K562 (cell line): ENCODE data around the gene SLC25A21. TPM values are rescaled to one million over a fixed set of nuclear protein-coding genes. Genes with fewer than 3 reads are reported as not detected.
A peak's percentile ranks its signal among the peaks of the same experiment; 100 is the strongest.

Source experiments
- ARID3A ChIP-seq: IDR thresholded peaks from 2 replicates; pipeline ENCODE4 v1.6.1; 2012; ENCODE audit warnings: low read depth, low read length, improper control_type of control experiment, borderline replicate concordance
- CEBPG ChIP-seq, 3 experiments: fragments of 200-800 bp in 1 of 3; sonication (Bioruptor generic) in 1 of 3; sonication (generic) in 1 of 3; formaldehyde crosslinking in 1 of 3; IDR thresholded peaks in 2 of 3; conservative IDR thresholded peaks in 1 of 3; 2 replicates each; pipeline versions ENCODE4 v1.6.1 to v1.8.0; 2016 to 2022; ENCODE audit warnings: missing compliant biosample characterization in 2 of 3, missing genetic modification characterization in 2 of 3, mild to moderate bottlenecking in 1 of 3, missing genetic modification reagents in 1 of 3
- DDX20 ChIP-seq: fragments of 450-650 bp; IDR thresholded peaks from 2 replicates; pipeline ENCODE4 v1.6.1; 2016; ENCODE audit warnings: missing genetic modification characterization, low read depth, mild to moderate bottlenecking, missing compliant biosample characterization, moderate library complexity
- EP400 ChIP-seq: fragments of 450-650 bp; IDR thresholded peaks from 2 replicates; pipeline ENCODE4 v1.6.1; 2017; ENCODE audit warnings: antibody characterized with exemption, mild to moderate bottlenecking, moderate library complexity
- JUNB ChIP-seq: fragments of 450-650 bp; formaldehyde crosslinking; conservative IDR thresholded peaks from 2 replicates; pipeline ENCODE4 v1.4.0; 2020; ENCODE audit warnings: mild to moderate bottlenecking
- KLF16 ChIP-seq: IDR thresholded peaks from 2 replicates; pipeline ENCODE4 v1.6.1; 2016; ENCODE audit warnings: antibody characterized with exemption
- MTA2 ChIP-seq: fragments of 450-650 bp; IDR thresholded peaks from 2 replicates; pipeline ENCODE4 v1.6.1; 2016; ENCODE audit warnings: low read depth
- NCOR1 ChIP-seq: fragments of 450-650 bp; IDR thresholded peaks from 2 replicates; pipeline ENCODE4 v1.6.1; 2016; ENCODE audit warnings: mild to moderate bottlenecking, moderate library complexity
- NR3C1 ChIP-seq: sonication (generic); formaldehyde crosslinking; IDR thresholded peaks from 2 replicates; pipeline ENCODE4 v1.8.1; 2022; ENCODE audit warnings: missing genetic modification reagents
- PML ChIP-seq: IDR thresholded peaks from 2 replicates; pipeline ENCODE4 v1.6.1; 2012; ENCODE audit warnings: low read length, inconsistent platforms
- RBBP5 ChIP-seq: fragments of 200-600 bp; sonication (generic); IDR thresholded peaks from 2 replicates; pipeline ENCODE4 v1.6.1; 2012; ENCODE audit warnings: borderline replicate concordance, mild to moderate bottlenecking, low read length, control low read depth, inconsistent platforms; ENCODE audit not compliant: insufficient read depth, poor library complexity, severe bottlenecking
- SMAD4 ChIP-seq: fragments of 250-450 bp; sonication (Bioruptor Pico); conservative IDR thresholded peaks from 2 replicates; pipeline ENCODE4 v1.8.0; 2021; ENCODE audit warnings: inconsistent platforms, mild to moderate bottlenecking, moderate library complexity
- SNAPC5 ChIP-seq: fragments of 250-450 bp; sonication (Bioruptor Pico); IDR thresholded peaks from 2 replicates; pipeline ENCODE4 v1.8.0; 2021; ENCODE audit warnings: moderate library complexity, mild to moderate bottlenecking, inconsistent platforms
- SRSF7 ChIP-seq: fragments of 200-400 bp; formaldehyde crosslinking; optimal IDR thresholded peaks from 2 replicates; pipeline ENCODE3; 2017; ENCODE audit warnings: mild to moderate bottlenecking, low read depth, low read length
- TAF1 ChIP-seq: IDR thresholded peaks from 2 replicates; pipeline ENCODE4 v1.6.1; 2011; ENCODE audit warnings: mild to moderate bottlenecking, low read length, moderate library complexity; ENCODE audit not compliant: insufficient read depth, control insufficient read depth, severe bottlenecking; ENCODE audit errors: extremely low read depth
- TEAD4 ChIP-seq, 2 experiments: sonication (generic) in 1 of 2; formaldehyde crosslinking in 1 of 2; IDR thresholded peaks; 2 replicates each; pipeline versions ENCODE4 v1.6.1 to v1.8.0; 2012 to 2022; ENCODE audit warnings: borderline replicate concordance in 1 of 2, inconsistent platforms in 1 of 2, low read length in 1 of 2, mild to moderate bottlenecking in 1 of 2, missing genetic modification reagents in 1 of 2
- ZFP91 ChIP-seq: sonication (generic); formaldehyde crosslinking; IDR thresholded peaks from 2 replicates; pipeline ENCODE4 v1.8.0; 2022; ENCODE audit warnings: mild to moderate bottlenecking, missing genetic modification reagents
- ZFX ChIP-seq: sonication (generic); formaldehyde crosslinking; IDR thresholded peaks from 2 replicates; pipeline ENCODE4 v1.8.0; 2022; ENCODE audit warnings: mild to moderate bottlenecking, missing genetic modification reagents, moderate library complexity
- ZNF133 ChIP-seq: fragments of 250-450 bp; sonication (Bioruptor Pico); IDR thresholded peaks from 2 replicates; pipeline ENCODE4 v1.4.0; 2020; ENCODE audit warnings: mild to moderate bottlenecking
- ZNF143 ChIP-seq: sonication (generic); formaldehyde crosslinking; IDR thresholded peaks from 2 replicates; pipeline ENCODE4 v1.9.0; 2022; ENCODE audit warnings: mild to moderate bottlenecking, missing genetic modification reagents
- ZNF253 ChIP-seq: fragments of 250-450 bp; sonication (Bioruptor Pico); conservative IDR thresholded peaks from 2 replicates; pipeline ENCODE4 v1.6.1; 2021; ENCODE audit warnings: mild to moderate bottlenecking
- ZNF589 ChIP-seq: fragments of 200-800 bp; sonication (Bioruptor generic); IDR thresholded peaks from 2 replicates; pipeline ENCODE4 v1.6.1; 2016; ENCODE audit warnings: low read depth, missing genetic modification characterization, missing compliant biosample characterization
- polyA plus RNA-seq, 8 experiments: library from polyadenylated mRNA; depleted of rRNA in 4 of 8; stranded (reverse) in 5 of 8; unstranded in 3 of 8; fragments of >200 nt; fragmentation: Nextera tagmentation in 2 of 8; fragmentation: Illumina TruSeq in 1 of 8; extraction: Ambion mirVana in 2 of 8; extraction: Trizol in 1 of 8; gene quantifications; 2 replicates each; pipeline versions ENCODE4 v1.2.1 to v1.2.3, GENCODE V29; 2011 to 2014; ENCODE audit warnings: inconsistent platforms in 1 of 8, missing spikeins in 1 of 8
- total RNA-seq, 7 experiments: library from RNA; depleted of rRNA in 6 of 7; stranded (reverse); fragments of >200 nt in 6 of 7; fragmentation: Illumina TruSeq in 2 of 7; extraction: Trizol in 2 of 7; gene quantifications; 2 replicates each; pipeline versions ENCODE4 v1.2.1 to v1.2.3, GENCODE V29; 2011 to 2021; ENCODE audit warnings: low replicate concordance in 1 of 7

Gene SLC25A21
- total and polyA plus RNA-seq, 9 of the 15 experiments (the other 6 are each of a cell fraction or from before 2014, with no cell fraction given): 15.2 to 46.7 (median 28.7) TPM

- TF ChIP-seq ARID3A (0 out of 2 replicates have a peak, but pooled peaks have one; percentile 58), TEAD4 (IDR thresholded peaks at IDR 0.05; ENCODE audit: low read length) (peak; percentile 78), TEAD4 (CRISPR knock-in tag; IDR thresholded peaks at IDR 0.05; ENCODE audit: borderline replicate concordance) (no peak), ZFP91 (CRISPR knock-in tag) (no peak), ZNF589 (CRISPR knock-in tag) (no peak), SNAPC5 (CRISPR knock-in tag) (no peak), ZNF143 (CRISPR knock-in tag) (no peak), NCOR1 (peak; percentile 60), MTA2 (peak; percentile 43; the same call in 1 of the 2 replicates), CEBPG (CRISPR knock-in tag; IDR thresholded peaks at IDR 0.05) (no peak), CEBPG (tag; conservative IDR thresholded peaks at IDR 0.05 in 1 of 2, IDR thresholded peaks at IDR 0.05 in 1 of 2) (0 out of 4 replicates have a peak, but pooled peaks of 1 of the 2 experiments have one; percentile 25), ZFX (CRISPR knock-in tag) (no peak), PML (0 out of 2 replicates have a peak, but pooled peaks have one; percentile 30), DDX20 (tag) (no peak), RBBP5 (no peak), NR3C1 (CRISPR knock-in tag) (no peak), SMAD4 (peak; percentile 45; the same call in 1 of the 2 replicates), KLF16 (peak; percentile 39; the same call in 1 of the 2 replicates), EP400 (0 out of 2 replicates have a peak, but pooled peaks have one; percentile 31), TAF1 (no peak), ZNF133 (CRISPR knock-in tag) (no peak), JUNB (CRISPR knock-in tag) (no peak), ZNF253 (CRISPR knock-in tag) (no peak), SRSF7 (no peak)
Observed at GRCh38 chr14:36767603-36768281, 404.7 kb downstream of the SLC25A21 start (continued).
